T-helper 2 cell treated with Interferon-gamma antibody and Interleukin-4, amounts not matched to agents 5 μg/mL and 100 μg/mL, for 36 hours (primary cell): Measurements from ENCODE around the gene OR2T1.
"Not testable (repeated sequence)": the region's sequence is repeated elsewhere in the genome, so short reads cannot be mapped to it uniquely, and the experiment has no call there.

Experiments
- DNase-seq: peaks from one replicate; pipeline ENCODE4 v3.0.0; 2021; ENCODE audit warnings: low spot score
- H3K27ac Mint-ChIP-seq: one replicate; pipeline ENCODE4 v1.8.0; 2021; ENCODE audit warnings: mild to moderate bottlenecking, mixed read lengths
- H3K27me3 Mint-ChIP-seq: one replicate; pipeline ENCODE4 v1.8.0; 2021; ENCODE audit warnings: low read depth, mixed read lengths
- H3K36me3 Mint-ChIP-seq: one replicate; pipeline ENCODE4 v1.8.0; 2021; ENCODE audit warnings: low read depth, mixed read lengths
- H3K4me1 Mint-ChIP-seq: one replicate; pipeline ENCODE4 v1.8.0; 2021; ENCODE audit warnings: low read depth, mixed read lengths
- H3K4me3 Mint-ChIP-seq: one replicate; pipeline ENCODE4 v1.8.0; 2022; ENCODE audit warnings: mild to moderate bottlenecking, moderate library complexity, mixed read lengths
- H3K9me3 Mint-ChIP-seq: one replicate; pipeline ENCODE4 v1.8.0; 2021; ENCODE audit warnings: mixed read lengths

Gene OR2T1

DNA sequence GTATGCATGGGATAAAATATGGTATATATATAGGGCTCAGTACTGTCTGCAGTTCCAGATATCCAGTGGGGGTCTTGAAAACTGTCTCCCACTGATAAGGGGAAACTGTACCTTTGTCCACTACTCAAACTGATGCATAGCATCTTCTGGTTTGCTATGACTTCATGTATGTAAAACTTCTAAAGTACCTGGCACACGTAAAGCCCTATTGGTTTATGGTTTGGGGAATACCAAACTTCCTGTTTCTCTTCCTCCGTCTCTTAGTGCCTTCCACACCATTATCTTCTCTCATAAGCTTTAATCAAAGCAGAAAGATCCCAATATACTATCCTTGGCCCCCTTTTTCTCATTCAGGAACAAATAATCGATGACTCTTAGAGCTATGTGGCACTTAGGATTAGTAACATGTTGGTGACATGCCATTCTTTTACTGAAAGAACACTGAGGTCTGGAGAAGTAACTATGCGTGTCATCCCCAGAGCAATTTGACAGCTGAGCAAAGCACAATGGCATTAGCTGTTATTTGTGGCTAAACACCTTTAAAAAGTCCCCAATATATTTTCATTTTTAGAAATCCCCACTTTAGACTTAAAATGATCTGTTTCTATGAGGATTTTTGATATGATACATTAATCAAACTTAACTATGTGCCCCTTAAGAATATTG is 45.7 kb downstream of the OR2T1 start:
- H3K27me3 Mint-ChIP-seq, H3K27ac Mint-ChIP-seq: not testable (repeated sequence)

DNA sequence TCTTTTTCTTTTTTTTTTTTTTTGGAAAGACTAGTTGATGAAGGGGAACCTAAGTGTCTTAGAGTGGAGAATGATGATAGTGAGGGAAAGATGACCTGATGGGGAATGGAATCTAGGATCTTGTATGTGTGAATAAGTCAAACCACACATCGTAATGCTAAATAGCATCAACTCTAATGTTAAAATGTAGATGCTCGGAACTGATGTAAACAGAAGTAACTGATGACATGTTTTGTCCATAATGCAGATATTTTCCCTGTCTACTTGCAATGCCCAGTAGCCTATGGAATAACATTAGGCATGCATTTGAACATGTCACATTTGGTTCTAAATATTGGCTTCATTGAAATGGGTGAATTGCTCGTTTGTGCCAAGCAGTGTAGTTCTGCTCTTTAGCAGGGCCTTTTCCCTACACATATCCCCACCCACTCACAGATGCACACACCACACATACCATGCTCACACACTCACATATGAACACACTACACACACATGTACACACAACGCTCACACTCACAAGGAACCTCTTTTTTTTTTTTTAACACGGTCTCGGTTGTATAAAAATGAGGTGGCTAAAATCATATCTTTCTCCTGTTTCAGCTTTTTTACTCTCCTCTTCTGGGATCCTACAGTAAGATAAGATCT is 47.1 kb downstream of the OR2T1 start:
- DNase-seq, H3K9me3 Mint-ChIP-seq, H3K27me3 Mint-ChIP-seq, H3K4me3 Mint-ChIP-seq, H3K27ac Mint-ChIP-seq, H3K36me3 Mint-ChIP-seq, H3K4me1 Mint-ChIP-seq: not testable (repeated sequence)

More for the DNA sequence above, 45.7 kb downstream of the OR2T1 start:
- H3K4me1 Mint-ChIP-seq, H3K9me3 Mint-ChIP-seq, H3K36me3 Mint-ChIP-seq, H3K4me3 Mint-ChIP-seq, DNase-seq: not testable (repeated sequence)

DNA sequence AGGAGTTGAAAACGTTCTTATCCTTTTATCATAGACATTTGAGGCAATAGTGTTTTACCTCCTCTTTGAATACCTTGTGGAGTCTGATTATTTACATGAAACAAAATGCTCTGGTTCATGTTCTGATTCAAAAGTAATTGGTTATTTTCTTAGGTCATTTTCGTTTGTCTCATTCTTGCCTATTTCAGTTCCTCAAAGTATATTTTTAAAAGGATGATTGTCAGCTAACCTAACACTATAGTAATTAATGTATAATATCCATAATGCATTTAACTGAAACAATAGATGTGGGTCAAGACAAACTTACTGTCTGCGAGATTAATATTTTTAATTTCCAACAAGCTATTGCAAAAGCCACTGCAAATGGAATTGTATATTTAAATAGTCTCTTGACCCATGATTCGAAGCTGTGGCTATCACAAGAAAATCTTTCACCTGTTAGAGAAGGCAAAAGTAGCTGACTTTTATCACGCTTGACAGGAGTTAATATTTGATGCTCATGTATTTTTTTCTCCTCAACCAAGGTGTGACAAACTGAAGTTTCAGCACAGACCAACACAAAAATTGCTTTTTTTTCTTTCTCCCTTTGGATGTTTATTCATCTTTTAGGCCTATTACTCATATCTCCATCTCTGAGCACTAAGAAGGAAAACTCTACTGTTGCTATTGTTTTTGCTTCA is 47.8 kb downstream of the OR2T1 start:
- not testable (repeated sequence) for H3K9me3 Mint-ChIP-seq, H3K36me3 Mint-ChIP-seq, DNase-seq, H3K4me3 Mint-ChIP-seq, H3K27ac Mint-ChIP-seq, H3K27me3 Mint-ChIP-seq, H3K4me1 Mint-ChIP-seq

DNA sequence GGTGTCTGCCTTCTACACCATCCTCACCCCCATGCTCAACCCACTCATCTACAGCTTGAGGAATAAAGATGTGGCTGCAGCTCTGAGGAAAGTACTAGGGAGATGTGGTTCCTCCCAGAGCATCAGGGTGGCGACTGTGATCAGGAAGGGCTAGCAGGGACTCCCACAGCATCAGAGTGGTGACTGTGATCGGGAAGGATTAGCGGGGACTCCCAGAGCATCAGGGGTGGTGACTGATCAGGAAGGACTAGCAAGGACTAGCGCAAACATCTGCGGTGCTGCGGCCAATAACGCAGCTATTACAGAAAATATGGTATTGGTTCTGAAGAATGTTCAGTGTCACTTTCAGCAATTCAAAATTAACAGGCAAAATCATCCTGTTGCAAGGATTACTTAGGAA is 50.8 kb downstream of the OR2T1 start:
- not testable (repeated sequence) for H3K27me3 Mint-ChIP-seq, H3K9me3 Mint-ChIP-seq, H3K27ac Mint-ChIP-seq, H3K4me1 Mint-ChIP-seq, DNase-seq, H3K4me3 Mint-ChIP-seq, H3K36me3 Mint-ChIP-seq

DNA sequence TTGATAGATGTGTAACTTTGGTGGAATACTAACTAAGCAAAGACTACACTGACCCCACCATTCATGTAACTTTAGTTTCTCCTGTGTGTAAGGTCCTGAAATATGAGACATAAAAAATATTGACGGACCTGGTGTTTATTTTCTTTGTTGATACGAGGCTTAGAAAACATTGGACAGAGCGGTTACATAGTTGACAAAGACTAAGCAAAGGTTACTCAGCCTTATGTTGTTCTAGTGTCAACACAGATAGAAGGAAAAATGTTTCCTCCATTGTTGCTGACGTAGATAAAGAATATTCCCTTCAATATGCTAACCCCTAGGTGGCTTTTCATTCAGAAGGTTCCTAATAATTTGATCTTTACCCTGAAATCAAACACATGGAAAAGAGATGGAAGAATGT is 52.2 kb downstream of the OR2T1 start:
- H3K36me3 Mint-ChIP-seq, DNase-seq, H3K9me3 Mint-ChIP-seq, H3K27ac Mint-ChIP-seq, H3K4me3 Mint-ChIP-seq, H3K4me1 Mint-ChIP-seq, H3K27me3 Mint-ChIP-seq: not testable (repeated sequence)

DNA sequence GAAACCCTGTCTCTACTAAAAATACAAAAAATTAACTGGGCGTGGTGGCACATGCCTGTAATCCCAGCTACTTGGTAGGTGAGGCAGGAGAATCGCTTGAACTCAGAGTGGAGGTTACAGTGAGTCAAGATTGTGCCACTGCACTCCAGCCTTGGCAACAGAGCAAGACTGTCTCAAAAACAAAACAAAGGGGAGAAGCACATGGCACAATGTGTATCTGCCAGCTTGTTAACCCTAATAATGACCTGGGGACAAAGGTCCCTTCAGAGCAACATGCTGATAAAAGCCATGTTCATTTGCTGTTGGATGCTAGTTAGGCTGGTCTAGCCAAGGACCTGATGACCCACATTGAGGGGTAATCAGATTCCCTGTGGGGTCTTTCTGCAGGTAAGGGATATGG is 53.8 kb downstream of the OR2T1 start:
- H3K9me3 Mint-ChIP-seq, DNase-seq, H3K27me3 Mint-ChIP-seq, H3K36me3 Mint-ChIP-seq, H3K4me3 Mint-ChIP-seq, H3K4me1 Mint-ChIP-seq, H3K27ac Mint-ChIP-seq: not testable (repeated sequence)
